SK-MEL-5 (cell line): ENCODE results near the gene FGFRL1. TPM values are rescaled to one million over a fixed set of nuclear protein-coding genes. Genes with fewer than 3 reads are reported as not detected.
"Not testable (repeated sequence)": the region's sequence is repeated elsewhere in the genome, so short reads cannot be mapped to it uniquely, and the experiment has no call there.

Source experiments
- DNase-seq: peaks from one replicate; pipeline ENCODE4 v3.0.0-alpha.2; 2016; ENCODE audit warnings: low read depth, low spot score
- in situ Hi-C: cut with HindIII; loops from 2 replicates; pipeline ENCODE4 v1.10.0; 2016; ENCODE audit warnings: low sequenced_read_pairs, high pct_unique_total_duplicates, low pct_unique_long_range_greater_than_20kb
- total RNA-seq: library from RNA; depleted of rRNA; stranded (reverse); fragments of >200 nt; shearing (Covaris generic); gene quantifications from 2 replicates; pipeline ENCODE4 v1.2.3, GENCODE V29; 2014

FGFRL1 gene
- total RNA-seq, 1 experiment from 2014 or later: 6.6 TPM

DNA sequence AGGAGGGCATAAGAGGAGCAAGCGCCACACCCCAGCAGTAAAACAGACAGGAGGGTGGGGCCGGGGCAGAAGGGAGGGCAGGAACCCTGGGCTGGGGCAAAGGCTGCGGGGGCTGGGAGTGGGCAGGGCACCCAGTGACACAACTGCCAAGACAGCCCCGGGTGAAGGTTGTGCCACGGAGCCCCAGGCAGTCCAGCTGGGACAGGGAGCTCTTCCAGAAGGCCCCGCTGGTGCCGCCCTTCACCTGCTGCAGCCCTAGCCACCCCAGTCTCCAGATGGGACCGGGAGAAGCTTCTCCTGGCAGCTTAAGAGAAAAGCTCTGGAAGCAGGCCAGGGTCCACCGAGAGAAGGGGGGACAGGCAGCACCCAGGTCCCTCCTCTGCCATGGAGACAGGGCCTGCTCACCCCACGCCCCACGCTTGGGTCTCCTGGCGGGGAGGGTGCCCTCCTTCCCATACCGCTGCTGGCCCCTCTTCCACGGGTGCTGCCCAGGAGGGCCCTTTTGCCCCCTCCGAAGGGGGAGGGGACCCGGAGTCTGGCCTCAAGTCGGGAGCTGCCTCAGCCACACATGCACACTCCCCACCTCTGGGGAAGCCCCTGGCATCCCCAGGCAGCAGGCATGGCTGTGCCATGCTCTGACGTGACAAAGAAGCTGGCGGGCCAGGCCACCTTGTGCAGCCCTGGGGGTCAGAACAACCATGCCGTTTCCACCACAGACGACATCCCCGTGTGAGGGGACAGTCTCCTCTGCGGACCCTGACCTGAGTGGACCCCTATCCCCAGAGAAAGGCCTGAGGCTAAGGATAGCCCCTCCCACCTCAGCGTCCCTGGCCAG is 39.5 kb upstream of the FGFRL1 start:
- no peak for DNase-seq
- in situ Hi-C loops: no loop called here

DNA sequence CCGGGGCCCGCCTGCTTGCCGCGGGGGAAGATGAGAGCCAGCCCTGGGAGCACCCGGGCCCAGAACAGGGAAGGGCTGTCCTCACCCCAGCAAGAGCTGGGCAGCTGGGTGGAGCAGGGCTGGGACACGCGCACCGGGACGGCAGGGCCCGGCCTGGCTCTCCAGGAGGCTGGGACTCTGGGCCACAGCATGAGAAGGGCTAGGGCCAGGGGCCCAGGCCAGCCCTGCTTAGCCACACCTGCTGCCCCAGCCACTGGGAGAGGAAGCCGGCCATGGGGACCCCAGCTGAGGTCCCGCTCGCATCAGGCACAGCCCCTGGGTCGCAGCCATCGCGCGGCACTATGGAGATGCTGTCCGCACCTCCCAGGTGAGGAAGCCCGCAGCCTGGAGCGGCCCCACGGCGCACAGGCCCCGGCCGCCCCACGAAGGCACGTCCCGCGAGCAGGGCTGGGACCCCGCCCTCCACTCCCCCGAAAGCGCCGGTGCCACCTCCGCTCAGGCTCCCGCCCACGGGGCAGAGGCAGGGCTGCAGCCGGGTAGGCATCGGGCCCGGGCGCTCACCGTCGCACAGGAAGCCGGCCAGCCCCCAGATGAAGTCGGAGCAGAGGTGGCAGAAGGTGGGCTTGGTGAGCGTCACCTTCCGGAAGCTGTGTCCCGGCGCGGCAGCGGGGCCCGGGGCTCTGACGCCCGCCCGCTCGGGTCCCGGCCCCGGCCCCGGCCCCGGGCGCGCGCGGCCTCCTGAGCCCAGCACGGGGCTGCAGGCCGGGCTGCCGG is 38.6 kb upstream of the FGFRL1 start:
- in situ Hi-C loops: no loop called here
- no peak for DNase-seq

DNA sequence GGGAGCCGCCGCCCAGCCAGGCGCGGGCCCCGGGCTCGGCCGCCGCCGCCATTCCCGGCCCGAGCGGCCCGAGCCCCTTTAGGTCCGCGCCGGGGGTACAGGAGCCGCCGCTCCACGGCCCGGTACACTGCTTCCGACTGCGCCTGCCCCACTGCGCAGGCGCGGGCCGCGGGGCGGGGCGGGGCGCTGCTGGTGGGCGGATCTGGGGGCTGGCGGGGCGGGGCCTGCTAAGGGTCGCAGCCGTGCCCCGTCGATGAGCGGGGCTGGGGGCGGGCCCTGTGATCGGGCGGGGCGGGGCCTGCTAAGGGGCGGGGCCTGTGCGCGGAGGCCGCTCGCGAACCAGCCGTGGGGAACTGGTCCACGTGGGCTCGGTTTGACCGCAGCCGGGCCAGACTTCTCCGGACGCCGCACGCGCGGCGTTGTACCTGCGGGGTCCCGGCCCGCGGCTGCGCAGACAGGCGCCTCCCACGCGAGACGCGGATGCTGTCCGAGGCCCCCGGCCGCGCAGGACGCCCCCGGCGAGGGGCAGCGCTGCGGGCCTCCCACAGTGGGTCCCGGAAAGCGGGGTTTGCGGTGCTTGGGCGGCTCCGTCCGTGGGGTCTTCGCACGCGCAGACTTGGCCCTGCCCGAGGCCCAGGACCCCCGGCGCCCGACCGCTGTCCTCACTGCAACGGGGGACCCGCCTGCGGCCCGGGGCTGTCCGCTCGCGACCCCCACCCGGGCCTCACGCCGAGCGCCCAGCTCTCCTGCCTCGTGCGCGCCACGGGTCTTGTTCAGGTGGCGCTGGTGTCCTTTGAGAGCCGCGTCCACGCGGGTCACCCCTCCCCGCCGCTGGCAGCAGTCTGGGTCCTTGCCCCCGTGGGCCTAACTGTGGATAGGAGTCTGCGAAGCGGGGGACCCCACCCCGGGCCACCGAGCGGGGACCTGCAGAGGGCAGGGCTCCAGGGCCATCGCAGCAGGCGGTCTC is 37.7 kb upstream of the FGFRL1 start, which contains the start of gene DGKQ:
TSS of gene DGKQ (minus strand) at position 139 of the 967 bp plus-strand sequence. CDS start at position 52, 87 bp downstream.
- peak; percentile 70 for DNase-seq

DNA sequence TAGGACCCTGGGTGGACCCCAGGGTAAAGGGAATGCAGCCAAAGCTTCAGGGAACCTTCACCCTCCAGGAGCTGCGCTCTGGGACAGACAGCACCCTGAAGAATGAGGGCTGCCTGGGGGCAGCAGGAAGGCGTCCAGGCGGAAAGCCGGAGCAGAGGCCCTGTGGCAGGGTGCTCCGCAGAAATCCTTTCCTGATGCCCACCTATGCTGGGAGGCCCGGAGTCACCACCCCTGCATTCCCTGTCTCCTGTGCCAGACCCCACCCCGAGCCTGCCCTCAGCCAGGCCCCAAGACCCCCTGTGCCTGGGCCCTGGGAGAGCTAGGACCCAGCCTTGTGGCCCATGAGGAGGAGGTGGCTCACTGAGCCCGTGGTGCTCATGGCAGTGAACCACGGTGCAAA is 36.8 kb upstream of the FGFRL1 start:
- in situ Hi-C loops: no loop called here
- DNase-seq: no peak

More for the DNA sequence above, 37.7 kb upstream of the FGFRL1 start, which contains the start of gene DGKQ:
- in situ Hi-C loops: no loop called here

DNA sequence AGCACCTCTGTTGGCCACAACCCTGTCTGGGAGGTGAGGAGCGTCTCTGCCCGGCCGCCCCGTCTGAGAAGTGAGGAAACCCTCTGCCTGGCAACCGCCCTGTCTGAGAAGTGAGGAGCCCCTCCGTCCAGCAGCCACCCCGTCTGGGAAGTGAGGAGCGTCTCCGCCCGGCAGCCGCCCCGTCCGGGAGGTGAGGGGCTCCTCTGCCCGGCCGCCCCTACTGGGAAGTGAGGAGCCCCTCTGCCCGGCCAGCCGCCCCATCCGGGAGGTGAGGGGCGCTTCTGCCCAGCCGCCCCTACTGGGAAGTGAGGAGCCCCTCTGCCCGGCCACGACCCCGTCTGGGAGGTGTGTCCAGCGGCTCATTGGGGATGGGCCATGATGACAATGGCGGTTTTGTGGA is 35.4 kb upstream of the FGFRL1 start:
- in situ Hi-C loops, DNase-seq: not testable (repeated sequence)

DNA sequence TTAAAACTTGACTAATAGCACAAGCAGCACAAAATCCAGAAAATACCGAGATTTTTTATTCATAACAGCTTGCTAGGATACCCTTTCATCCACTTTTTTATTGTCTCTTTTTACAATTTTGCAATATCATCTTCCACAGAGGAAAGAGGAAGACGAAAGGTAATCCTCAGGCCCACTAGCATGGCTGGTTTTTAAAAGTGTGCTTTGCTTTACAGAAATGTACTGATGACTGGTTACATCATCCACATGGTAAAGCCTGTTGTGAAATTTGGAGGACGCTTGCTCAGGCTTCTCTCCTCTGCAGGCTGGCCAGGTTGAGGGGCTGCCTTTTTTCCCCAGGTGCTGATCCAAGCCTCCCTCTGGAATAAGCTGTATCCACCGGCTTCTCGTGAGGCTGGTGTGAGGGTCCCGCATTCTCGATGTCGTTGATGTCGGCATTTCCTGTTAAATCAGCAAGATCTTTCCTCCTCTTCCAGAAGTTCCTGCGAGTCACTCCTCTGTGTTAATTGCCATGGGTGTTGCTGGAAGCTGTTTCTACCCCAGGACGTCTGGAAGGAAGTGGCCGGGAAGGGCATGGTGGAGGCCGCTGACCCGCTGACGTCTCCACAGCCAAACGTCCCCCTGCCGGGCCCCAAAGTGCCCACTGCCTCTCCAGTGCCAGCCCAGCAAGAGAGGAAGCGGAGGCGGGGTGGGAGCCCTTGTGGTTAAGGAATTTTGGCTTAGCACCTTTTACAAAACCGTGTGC is 32.3 kb upstream of the FGFRL1 start:
- DNase-seq: no peak
- in situ Hi-C loops: no loop called here

DNA sequence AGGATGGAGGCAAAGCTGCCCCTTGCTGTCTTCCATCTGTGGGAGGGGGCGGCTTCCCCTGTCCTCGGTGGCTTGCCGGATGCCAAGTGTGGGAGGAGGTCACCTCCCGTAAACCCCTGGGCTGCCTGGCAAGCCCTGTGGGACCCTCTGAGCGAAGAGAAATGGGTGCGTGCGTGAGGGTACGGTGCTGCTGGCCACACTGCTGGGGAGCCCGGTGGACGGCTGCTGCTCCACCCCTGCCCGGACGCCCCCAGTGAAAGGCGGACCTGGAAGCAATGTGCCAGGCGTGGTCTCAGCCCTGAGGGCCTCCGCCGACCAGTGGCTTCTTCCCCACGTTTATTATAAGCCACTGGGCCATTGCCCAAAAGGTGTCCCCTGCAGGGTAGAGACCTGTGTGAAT is 29.1 kb upstream of the FGFRL1 start:
- DNase-seq: no peak
- in situ Hi-C loops: no loop called here

DNA sequence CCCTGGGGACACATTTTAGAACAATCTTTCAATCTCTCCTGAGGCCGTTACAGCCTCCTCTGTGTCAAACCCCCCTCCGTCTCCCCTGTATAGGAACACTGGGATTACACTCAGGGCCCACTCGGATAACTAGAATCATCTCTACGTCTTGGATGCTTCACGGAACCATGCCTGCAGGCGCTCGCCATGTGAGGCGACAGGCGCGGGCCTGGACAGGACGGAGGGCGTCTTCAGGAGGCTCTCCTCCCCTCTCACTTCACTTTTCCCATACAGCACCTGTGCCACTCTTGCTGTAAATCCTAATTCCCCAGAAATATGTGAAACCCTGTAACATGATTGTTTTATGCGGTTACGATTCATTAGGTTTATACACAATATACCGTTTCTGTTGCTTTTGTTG is 28.6 kb upstream of the FGFRL1 start:
- no peak for DNase-seq
- in situ Hi-C loops: no loop called here

DNA sequence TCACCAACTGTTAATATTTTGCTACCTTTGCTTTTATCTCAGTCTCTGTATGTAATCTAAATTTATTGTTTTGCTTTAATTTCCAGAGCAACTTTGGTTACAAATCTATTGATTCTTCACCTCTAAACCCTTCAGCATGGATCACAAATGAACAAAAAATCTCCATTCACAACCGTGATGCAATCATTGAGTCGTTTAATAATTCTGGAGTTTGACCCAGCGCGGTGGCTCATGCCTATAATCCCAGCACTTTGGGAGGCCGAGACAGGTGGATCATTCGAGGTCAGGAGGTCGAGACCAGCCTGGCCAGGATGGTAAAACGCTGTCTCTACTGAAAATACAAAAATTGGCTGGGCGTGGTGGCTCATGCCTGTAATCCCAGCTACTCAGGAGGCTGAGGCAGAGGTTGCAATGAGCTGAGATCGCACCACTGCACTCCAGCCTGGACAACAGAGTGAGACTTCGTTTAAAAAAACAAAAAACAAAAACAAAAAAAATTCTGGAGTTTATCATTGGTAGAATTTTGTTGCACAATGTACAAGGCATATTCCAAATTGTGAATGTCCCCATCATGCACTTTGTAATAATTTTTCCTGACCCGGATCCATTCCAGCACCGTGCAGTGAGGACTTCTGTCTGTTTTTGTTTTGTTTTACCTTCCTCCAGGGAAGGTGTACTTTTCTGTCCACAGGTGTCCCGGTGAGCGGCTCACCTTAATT is 26.9 kb upstream of the FGFRL1 start:
- in situ Hi-C loops: no loop called here
- no peak for DNase-seq

DNA sequence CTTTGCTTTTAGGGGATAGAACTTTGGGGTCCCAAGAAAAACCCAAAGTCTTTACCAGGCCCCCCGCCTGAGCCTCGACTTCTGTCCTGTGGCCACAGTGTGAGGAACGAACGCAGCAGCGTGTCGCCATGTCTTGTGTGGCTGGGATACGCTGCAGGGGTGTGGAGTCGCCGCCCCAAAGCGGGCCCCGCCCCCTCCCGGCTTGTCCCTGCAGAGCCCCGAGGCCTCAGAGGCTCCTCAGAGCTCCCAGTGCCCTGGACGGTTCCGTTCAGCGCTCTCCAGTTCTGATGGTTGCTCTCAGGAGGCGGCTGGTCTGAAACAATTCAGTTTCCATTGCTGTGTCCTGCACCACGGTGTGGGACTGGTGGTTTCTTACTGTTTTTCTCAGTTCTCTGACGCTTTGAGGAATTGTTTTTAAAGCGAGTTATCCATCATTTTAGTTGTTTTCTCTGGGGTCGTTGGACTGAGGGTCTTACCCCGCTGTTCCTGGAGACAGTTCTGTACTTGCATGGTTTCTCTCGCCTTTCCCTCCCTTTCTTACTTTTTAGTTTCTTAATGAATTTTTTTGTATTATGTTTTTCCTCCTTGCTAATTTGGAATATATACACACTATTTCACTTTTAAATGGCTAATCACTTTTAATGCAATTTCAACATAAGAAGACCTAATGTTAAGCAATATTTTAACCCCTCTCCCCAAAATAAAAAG is 26.1 kb upstream of the FGFRL1 start:
- no peak for DNase-seq
- in situ Hi-C loops: no loop called here

DNA sequence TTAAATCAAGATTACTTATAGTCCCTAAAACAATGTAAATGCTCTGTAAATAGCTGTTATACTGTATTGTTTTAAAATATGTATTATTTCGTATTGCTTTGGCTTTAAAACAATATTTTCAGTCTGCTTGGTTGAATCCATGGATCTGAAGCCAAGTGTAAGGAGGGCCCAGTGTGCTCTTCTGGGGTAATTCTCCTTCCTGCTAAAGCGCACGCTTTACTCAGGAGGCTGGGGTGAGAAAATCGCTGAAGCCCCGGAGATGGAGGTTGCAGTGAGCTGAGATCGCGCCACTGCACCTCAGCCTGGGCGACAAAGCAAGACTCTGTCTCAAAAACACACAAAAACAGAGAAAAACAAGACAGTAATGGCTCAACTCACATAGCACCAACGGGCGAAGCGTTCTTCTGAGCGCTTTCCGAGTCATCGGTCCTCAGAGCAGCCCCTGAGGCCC is 25.0 kb upstream of the FGFRL1 start:
- in situ Hi-C loops: no loop called here
- no peak for DNase-seq

DNA sequence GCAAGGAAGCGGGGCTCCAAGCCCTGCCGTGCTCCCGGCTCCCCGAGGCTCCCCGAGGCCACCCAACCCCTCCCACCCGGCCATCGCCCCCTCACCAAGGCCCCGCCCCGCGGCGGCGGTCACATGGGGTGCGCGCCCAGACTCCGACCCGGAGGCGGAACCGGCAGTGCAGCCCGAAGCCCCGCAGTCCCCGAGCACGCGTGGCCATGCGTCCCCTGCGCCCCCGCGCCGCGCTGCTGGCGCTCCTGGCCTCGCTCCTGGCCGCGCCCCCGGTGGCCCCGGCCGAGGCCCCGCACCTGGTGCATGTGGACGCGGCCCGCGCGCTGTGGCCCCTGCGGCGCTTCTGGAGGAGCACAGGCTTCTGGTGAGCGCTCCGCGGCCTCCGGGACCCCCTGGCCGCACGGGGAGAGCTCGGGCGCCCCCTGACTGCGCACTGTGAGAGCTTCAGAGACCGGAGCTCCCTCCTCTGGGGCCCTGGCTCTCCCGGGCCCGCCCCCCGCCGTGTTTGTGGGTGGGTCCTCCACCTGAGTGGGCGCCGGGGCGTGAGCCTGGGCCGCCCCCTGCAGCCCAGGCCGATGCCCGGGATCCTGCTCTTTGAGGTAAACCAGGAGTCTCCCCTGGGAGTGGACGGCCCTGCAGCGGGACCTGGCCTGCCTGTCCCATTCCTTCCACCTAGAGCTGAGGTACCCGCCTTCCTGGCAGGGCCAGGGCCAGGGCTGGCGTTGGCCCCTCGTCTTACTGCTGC is 24.4 kb upstream of the FGFRL1 start, which contains the start of gene IDUA:
TSS of gene IDUA (plus strand) at position 166 of the 745 bp plus-strand sequence. CDS start at position 207, 41 bp downstream.
- peak; percentile 71 for DNase-seq
- in situ Hi-C loops: no loop called here

DNA sequence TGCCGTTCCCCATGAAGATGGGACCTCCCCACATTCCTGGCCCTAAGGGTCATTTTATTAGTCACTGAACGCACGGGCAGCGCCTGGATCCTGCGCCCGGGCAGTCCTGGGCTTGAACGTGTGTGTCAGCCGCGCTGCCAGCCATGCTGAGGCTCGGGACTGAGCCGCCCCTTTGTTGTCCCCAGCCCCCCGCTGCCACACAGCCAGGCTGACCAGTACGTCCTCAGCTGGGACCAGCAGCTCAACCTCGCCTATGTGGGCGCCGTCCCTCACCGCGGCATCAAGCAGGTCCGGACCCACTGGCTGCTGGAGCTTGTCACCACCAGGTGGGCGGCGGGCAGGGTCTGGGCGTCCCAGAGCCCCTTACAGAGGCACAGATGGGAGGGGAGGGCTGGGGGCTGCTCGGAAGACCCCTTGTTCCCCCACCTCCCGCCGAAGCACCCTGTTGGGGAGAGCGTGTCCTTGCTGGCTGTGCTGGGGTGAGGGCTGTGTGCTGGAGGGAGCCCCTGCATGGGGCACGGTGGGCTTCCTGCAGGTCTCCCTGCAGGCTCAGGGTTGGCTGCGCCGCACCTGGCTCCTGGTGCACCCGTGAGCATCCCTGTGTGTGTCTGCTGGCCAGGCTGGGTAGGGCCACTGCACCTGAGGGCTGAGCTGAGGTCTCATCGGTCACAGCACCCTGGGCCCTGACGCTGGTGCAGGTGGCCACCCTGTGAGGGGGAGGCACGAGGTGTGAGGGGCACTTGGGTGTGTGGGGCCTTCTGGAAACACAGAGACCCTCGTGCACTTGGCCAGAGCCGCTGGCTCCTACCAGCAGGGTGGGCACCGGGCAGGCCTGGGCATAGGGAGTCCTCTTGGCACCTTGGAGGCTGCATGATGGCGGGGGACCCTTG is 23.6 kb upstream of the FGFRL1 start:
- in situ Hi-C loops: no loop called here
- DNase-seq: no peak
